Measurements from ENCODE around the gene RASSF1.
A peak's percentile ranks its signal among the peaks of the same experiment; 100 is the strongest.

GRCh38 chr3:50352781-50353180 lies 12.1 kb upstream of the RASSF1 start:
- TF ChIP-seq CTCF (IDR thresholded peaks at IDR 0.05), result peak in 2 of 7 experiments; percentile 12 to 16
- no peak for TF ChIP-seq POLR2A (IDR thresholded peaks at IDR 0.05)

All from body of pancreas (tissue), 4 donors.